ENCODE measurements around the gene DCUN1D1.

The DCUN1D1 gene

DNA sequence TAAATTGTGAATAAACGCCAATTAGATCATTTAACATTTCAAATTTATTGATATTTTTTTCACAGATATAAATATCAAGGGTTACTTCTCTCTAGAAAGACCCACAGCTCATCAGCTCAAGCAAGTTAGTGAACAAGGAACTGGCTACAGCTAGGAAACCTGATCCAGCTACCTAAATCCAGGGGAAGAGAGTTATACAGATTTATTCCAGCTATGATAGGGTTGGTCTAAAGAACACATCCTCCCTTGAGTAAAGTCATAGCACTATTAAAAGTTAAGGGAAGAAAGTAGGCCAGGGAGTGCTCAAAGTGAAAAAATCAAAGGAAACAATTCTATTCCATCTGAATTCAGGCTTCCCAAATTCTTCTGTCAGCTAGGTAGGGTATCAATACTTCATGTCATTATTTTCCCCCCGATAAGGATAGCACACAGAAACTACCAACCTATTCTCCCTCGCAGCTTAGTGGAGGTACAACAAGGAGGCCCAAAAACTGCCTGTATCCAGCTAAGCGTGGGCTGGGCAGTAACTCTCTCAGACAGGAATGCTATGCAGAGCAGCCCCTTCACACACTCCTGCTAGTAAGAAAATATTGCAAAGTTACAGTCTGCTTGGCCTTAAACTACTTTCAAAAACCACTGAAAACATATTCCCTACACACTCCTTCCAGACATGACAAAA, 44.0 kb downstream of the DCUN1D1 start:
- no peak for DNase-seq (ENCODE audit: low spot score)

DNA sequence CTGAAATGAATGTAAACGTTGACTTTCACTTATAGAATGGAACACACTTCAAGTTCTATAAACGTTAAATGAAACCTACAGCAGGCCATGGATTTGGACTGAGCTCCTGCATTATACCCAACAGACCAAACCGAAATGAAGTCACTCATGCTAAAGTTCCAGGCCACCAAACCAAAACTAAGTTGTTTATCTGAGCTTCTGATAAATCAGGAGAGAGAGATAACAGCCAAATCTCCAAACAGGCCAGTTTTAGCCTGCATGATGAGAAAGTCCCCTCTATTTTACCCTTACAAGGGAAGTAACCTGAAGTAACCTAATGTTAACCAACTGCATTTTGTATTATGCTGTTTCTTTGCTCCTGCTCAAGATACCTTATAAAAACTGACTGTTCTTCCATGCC, 44.5 kb downstream of the DCUN1D1 start:
- no peak for DNase-seq (ENCODE audit: low spot score)

DNA sequence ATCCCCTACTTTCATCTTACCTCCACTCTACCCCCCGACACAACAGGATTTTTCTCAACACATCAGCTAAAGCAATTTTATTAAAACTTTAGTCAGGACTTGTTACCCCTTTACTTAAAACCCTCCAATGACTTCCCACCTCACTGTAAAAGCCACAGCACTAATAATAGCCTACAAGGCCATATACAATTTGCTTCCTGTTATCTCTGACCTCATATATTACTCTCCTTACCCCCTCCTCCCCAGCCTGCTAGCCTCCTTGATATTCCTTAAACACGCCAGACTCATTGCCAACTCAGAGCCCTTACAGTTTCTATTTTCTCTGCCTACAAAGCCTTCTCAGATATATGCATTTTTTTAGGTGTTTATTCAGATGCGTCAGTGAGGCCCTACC, 54.4 kb downstream of the DCUN1D1 start:
- DNase-seq (ENCODE audit: low spot score) = no peak

DNA sequence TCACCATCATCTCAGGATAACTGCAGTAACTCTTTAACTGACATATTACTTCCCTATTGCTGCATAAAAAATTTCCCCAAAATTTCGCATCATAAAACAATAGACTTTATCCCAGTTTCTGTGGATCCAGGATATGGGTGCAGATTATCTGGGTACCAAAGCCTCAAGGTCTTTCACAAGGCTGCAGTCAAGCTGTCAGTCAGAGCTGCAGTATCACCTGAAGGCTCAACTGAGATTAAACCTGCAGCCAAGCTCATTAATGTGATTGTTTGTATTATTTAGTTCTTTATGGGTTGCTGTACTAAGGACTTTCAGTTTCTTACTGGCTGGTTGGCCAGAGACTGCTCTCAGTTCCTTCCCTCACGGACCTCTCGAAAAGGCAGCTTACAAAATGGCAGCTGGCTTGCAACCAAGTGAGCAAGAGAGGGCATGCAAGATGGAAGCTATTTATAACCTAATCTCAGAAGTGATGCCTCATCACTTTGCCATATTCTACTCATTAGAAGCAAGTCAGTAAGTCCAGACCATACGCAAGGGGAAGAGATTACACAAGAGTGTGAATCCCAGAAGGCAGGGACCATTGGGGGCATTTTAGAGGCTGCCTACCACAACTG, 54.9 kb downstream of the DCUN1D1 start:
- DNase-seq (ENCODE audit: low spot score) = no peak

DNA sequence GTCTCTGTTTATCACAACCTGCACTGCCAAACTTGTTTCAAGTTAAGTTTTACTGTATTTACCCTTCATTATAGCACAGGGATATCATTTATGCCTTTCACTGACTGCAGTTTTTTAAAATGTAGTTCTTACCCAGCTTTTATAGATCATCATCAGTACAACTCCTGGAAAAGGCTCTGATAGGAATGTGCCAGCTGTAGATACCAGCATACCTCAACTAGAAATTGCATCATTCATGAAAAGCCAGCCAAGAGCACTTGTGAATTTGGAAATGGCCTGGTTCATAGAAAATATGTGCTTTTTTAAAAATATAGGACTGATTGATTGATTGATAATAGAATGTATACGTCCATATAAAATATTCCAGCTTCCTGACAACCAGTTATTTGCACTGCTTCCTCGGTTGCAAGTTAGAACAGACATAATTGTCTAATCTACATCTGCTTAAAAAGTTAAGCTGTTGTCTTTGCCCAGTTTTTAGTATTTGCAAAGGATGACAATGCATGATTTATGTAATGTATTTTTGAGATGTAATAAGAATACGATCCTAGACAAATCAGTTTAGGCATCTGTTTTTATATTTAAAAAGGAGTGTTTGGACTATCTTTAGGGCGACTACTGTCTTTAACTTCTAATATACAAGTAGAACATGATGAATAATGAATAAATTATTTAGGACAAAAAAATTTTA, 58.5 kb downstream of the DCUN1D1 start:
- no peak for DNase-seq (ENCODE audit: low spot score)

DNA sequence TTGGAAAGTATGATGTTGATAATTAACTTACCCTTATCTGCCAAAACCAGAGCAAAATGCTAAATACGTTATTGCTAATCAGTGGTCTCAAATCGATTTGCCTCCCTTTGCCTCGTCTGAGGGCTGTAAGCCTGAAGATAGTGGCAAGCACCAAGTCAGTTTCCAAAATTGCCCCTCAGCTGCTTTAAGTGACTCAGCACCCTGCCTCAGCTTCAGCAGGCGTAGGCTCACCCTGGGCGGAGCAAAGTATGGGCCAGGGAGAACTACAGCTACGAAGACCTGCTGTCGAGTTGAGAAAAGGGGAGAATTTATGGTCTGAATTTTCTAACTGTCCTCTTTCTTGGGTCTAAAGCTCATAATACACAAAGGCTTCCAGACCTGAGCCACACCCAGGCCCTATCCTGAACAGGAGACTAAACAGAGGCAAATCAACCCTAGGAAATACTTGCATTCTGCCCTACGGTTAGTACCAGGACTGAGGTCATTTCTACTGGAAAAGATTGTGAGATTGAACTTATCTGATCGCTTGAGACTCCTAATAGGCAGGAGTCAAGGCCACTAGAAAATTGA, 59.7 kb downstream of the DCUN1D1 start:
- DNase-seq (ENCODE audit: low spot score) = no peak

DNA sequence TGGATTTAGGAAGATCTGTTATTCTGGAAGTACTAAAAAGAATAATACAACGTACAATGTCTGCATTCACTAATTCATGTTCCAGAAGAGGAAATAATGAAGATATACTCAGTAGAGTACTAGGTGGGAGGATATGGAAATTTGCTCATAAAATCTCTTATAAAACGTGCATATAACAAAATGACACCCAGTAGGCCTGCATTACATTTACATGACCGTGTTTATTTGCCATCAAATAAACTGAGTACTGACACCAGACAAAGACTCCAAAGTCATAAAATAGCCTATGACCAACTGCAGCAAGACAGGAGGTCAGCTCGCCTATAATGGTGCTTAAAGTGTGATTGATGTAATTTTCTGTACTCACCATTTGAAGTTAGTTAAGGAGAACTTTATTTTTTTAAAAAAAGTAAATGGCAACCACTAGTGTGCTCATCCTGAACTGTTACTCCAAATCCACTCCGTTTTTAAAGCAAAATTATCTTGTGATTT, 60.4 kb downstream of the DCUN1D1 start:
- DNase-seq (ENCODE audit: low spot score) = no peak

DNA sequence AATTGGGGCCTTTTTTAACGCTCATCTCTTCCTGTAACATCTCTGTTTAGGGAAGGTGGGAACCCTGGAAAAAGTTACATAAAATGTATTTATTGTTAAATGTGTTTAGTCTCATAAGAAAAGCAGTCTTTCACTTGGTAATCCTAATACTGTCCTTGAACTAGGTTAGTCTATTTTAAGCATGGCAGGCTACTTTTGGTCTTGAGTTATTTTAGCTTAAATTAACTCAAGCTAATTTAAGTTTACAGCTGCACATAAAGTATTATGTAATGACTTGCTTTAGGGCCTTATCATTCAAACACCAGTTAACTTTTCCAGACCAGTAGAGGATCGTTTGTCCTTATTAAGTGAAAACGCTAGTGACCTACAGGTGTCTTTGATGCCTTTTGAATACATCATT, 63.2 kb downstream of the DCUN1D1 start:
- DNase-seq (ENCODE audit: low spot score) = no peak

DNA sequence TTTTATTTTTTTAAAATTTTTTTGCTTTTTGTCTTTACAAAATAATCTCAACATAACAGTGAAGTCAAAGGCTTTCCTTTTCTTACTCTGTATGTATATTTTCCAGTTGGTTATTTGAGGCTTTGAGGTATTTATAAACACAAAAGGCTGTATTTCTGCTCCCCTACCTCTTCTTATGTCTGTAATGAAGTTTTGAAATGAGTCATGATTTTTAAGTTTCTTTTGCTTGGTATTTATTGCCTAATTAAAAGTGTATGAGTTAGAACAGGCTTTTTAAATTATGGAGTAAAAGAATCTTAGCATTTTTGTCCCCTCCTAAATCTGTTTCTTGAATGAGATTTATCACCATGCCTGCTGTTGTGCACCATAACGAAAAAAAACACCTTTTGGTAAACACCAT, 66.0 kb downstream of the DCUN1D1 start:
- no peak for DNase-seq (ENCODE audit: low spot score)

DNA sequence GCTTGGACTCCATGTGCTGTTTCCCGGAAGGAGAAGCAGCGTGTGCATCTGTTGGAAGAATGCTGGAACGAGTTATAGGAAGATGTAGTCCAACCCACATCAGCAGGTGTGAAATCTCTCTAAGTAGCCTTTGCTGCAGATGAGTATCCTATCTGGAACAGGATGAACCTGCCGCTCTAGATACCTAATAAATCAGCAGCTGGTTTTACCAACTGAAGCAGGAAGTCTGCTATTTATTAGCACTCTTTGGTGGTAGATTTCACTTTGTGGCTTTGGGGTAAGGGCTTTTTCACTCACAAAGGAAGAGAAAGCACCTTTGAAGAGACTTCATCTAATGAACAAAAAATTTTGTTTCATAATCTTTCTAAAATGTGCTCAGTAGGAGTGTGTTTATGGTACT, 66.4 kb downstream of the DCUN1D1 start:
- DNase-seq (ENCODE audit: low spot score) = no peak

DNA sequence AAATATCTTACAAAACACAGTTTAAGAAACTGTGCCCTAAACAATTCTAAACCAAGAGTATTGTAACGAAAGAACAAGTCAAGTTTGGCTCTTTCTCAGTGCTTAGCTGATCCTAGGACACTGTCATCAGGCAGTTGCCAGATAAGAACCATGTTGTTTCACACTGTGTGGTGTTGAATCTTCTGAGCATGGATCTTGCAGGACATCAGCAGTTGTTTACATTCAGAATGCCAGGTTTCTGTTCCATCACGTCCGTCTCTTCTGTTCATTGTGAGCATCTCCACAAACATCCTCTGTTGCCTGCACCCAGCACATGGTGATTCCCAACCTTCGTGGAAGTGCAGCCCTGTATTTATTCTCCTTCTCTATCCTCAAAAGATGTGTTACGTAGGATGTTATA, 67.9 kb downstream of the DCUN1D1 start:
- no peak for DNase-seq (ENCODE audit: low spot score)

DNA sequence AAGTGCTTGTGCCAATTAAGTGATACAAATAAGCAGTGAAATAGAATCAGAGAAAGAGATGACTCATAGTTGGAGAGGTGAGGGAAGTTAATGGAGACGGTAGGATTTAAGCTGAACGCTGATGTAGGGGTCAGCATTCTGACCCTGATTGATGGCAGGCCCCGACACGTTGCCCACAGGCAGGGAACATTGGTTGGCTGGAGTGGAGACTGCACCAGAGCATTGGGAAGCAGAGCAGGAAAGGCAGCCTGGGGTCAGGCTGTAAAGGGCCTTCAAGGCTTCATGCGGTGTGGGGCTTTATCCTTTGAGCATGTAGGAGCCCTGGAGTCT, 68.6 kb downstream of the DCUN1D1 start:
- no peak for DNase-seq (ENCODE audit: low spot score)

DNA sequence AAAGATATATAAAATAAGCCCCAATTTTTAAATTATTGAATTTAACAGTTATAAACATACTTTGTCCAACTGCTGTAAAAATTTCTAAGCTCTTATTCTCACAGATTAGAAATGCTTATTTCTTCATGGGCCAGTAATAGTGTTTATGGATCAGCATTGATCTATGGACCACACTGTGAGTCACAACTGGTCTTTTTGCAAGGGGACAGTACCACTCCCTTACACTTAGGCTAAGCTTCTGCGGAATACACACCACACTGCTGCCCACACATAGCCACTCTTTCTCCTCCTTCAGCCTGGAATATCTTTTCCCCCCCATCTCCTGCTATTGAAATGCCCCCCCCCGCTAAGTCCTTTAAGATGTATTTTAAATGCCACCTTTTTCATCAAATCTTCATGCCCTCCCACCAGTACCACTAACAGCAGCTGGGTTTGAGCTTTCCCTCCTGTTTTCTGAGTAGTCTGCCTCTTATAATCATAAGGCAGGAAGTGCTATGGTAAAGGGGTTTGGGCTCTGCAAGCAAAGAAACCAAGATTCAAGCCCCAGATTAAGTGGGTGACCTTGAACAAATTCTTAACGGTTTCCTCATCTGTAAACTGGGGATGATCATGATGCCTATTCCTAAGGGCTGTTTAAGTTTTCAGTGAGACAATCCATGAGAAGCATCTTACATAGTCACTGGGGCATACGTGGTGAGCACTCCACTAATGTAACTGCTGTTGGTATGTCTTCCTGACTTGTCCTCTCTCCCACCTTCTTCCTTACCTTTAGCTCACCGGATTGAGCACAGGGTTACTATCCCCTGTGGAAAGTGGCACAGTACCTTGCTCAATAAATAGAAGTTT, 69.2 kb downstream of the DCUN1D1 start:
- DNase-seq (ENCODE audit: low spot score) = no peak

DNA sequence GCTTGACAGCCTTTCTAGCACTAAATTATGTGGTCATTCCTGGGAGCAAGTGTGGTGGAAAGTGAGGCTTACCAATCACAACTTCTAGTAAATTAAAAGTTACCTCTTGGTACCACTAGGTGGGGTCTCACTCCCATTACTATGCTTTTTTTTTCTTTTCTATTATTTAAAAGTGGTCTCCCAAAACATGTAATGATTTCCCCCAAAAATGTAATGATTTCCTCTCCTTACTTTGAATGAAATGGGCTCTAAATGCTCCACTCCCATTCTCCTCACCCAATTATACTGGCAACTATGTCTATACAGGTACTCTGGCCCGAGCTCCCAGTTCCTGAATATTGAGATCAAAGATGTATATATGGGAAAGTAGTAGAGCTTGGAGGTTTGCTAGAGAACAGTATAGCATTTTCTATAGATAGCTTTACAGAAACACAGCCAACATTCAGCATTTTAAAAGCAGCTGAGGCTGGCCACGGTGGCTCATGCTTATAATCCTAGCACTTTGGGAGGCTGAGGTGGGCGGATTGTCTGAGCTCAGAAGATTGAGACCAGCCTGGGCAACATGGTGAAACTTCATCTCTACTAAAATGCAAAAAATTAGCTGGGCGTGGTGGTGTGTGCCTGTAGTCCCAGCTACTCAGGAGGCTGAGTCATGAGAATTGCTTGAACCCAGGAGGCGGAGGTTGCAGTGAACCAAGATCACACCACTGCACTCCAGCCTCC, 70.9 kb downstream of the DCUN1D1 start:
- DNase-seq (ENCODE audit: low spot score) = peak; percentile 45

DNA sequence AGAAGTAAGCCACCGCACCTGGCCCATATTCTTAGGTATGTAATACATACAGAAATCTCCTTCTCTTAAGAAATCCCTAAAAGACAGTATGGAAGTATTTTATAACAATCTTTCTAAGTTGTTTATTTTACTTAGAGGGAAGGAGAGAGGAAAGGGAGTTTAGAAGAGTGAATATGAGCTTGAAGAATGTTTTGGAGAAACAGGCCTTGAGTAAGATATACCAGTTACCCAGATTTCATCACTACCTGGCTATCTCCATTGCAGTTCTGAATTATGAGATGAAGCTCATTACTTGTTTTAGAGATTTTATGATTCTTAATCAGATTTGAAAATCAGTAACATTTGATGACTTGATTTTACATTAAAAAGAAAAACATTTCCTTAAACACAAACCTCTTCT, 71.9 kb downstream of the DCUN1D1 start:
- no peak for DNase-seq (ENCODE audit: low spot score)

DNA sequence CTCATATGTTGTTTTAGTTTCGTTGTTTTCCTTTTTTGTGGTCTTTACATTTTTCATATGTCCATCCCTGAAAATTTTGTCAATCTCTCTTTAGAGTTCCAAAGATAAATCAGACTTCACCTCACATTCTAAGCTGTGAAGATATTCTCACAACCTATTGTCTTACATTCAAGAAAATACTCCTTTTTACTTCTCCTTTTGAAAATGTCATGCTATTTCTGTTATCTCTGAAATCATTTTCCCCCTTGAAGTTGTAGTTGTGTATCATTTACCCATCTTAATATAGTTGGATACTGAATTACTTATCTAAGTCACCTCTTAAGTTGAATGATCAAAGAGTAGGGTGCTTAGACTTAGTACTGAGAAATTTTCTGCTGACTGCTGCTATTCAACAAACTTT, 74.3 kb downstream of the DCUN1D1 start:
- no peak for DNase-seq (ENCODE audit: low spot score)

DNA sequence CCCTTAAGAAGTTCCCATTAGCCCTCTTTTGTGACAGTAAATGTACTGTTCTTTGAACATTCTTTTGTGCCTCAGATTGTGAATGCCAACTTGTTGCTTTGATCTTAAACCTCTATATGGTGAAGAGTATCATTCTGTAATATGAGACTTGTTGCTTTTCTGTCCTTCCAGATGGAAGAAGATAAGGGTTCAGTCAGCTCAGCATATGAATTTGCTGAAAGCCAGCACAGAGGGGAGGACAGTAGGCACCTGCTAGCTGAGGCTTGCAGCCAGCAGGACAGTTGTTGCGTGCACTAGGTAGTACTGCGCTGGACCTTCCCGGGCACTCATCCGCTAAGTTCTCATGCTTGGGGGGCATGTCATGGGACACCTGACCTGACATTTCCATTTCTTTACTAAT, 74.7 kb downstream of the DCUN1D1 start:
- no peak for DNase-seq (ENCODE audit: low spot score)

DNA sequence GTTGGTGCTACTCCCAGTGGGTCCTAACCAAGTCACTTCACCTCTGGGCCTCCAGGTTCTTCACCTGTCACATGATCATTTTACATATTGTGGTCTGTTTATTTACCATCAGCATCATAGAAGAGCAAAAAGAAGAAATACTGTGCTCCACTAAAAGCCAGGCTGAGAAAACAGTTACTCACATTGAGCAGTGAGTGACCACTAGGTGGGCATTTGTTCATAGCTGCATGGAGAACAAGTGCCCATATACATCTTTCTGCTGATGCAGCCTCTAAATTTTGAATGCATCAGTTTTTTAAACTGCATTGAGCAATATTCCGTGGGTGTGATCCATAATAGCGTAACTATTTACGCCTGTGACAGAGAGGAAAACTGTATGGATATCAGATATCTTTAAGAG, 76.2 kb downstream of the DCUN1D1 start:
- DNase-seq (ENCODE audit: low spot score) = no peak

DNA sequence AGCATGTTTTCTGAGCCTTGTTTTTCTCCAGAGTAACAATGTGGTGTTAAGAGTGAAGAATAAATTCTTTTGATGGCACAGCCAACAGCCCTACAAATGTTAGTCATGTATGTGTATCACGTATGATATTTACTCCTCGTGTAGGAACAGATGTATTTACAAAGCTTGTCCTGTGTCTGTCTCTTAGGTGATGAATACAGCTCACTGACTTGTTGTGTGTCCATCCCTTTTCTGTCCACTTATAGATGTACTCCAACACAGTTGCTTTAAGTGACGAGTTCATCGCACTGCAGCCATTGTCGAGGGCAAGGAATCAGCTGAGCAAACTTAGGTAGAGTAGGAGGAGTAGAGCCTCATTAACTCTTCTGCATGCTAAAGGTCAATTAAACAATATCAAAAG, 78.1 kb downstream of the DCUN1D1 start:
- DNase-seq (ENCODE audit: low spot score) = no peak

DNA sequence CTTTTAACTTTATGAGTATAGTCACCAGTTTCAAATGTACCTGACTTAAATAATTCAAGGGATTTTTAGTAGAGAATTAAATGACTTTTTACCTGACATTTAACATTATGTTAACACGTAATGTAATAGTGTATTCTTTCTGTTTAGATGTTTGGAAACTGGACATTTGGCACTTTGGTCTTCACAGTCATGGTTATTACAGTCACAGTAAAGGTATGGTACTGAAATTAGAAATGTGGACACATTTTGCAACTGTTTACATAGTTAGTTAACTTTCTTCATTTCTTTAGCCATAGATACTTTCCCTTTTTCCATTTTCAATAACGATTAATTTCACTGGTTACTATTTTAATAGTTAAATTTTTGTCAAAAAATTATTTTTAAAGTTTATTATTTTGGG, 83.8 kb downstream of the DCUN1D1 start:
- DNase-seq (ENCODE audit: low spot score) = no peak

DNA sequence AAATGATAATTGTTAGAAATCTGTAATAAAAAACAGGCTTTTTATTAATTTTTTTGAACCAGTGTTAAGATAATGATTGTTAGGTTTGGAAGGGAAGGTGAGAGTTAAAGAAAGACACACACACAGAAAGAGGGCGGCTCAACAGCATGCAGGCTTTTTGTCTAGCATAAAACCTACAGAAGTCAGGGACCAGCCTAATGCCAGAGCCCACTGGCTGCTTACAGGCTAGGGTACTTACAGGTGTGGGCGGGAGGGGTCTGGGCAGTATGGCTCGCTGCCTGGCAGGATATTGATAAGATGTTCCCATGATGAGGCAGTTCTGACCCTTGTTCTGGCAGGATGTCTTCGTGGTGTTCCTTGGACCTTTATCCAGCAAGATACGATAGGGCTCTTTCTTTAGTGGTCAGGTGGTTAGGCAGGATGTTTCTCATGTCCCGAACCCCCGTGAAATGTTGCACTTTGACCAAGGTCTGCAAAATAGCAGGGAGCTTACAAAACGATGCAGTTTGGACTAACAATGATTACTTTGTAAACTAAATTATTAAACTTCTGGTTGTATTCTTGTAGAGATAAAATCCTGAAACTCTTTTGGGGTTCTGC, 84.7 kb downstream of the DCUN1D1 start:
- no peak for DNase-seq (ENCODE audit: low spot score)
